Vagina (tissue), 2 donors: ENCODE data around the gene GNAO1.

Experiments used
- CTCF ChIP-seq, 3 experiments: fragments of 450-650 bp in 2 of 3; fragments of 200-600 bp in 1 of 3; sonication (generic) in 1 of 3; IDR thresholded peaks; one replicate each; pipeline ENCODE4 v1.5.1; 2017 to 2019; ENCODE audit warnings: antibody characterized with exemption in 3 of 3, mild to moderate bottlenecking in 2 of 3, moderate library complexity in 2 of 3
- POLR2A ChIP-seq, 2 donors: fragments of 450-650 bp; IDR thresholded peaks; one replicate each; pipeline ENCODE4 v1.6.1; 2017; ENCODE audit warnings: antibody characterized with exemption in 2 of 2, mild to moderate bottlenecking in 2 of 2, moderate library complexity in 2 of 2

- TF ChIP-seq POLR2A (IDR thresholded peaks at IDR 0.05) (no peak), CTCF (IDR thresholded peaks at IDR 0.05) (no peak)
Measured at GRCh38 chr16:56288019-56288418, 96.7 kb downstream of the GNAO1 start.
